Activated naive CD8-positive, alpha-beta T cell treated with anti-CD3 and anti-CD28 coated beads, Interleukin-2, amount 10 ng/mL, durations not matched to agents 7 days and 5 days (primary cell): ENCODE data around the gene IL27RA. TPM values are rescaled to one million over a fixed set of nuclear protein-coding genes. Genes with fewer than 3 reads are reported as not detected.

Experiments used
- ATAC-seq: fragments of 150-1000 bp; cut with Tn5 transposase; one replicate; pipeline ENCODE4 v1.10.0; 2021; ENCODE audit warnings: low read depth, moderate library complexity
- POLR2A ChIA-PET: fragments of 350-600 bp; sonication (Branson Sonifier 250); formaldehyde crosslinking; loops from one replicate; lab custom pipeline; 2021; ENCODE audit warnings: antibody characterized with exemption; lab: Charles Lee
- DNase-seq: peaks from one replicate; pipeline ENCODE4 v3.0.0; 2021
- H3K27ac Mint-ChIP-seq: one replicate; pipeline ENCODE4 v1.8.0; 2022; ENCODE audit warnings: mild to moderate bottlenecking, mixed read lengths
- H3K27me3 Mint-ChIP-seq: one replicate; pipeline ENCODE4 v1.8.0; 2022; ENCODE audit warnings: mild to moderate bottlenecking, moderate library complexity, mixed read lengths
- H3K36me3 Mint-ChIP-seq: one replicate; pipeline ENCODE4 v1.8.0; 2021; ENCODE audit warnings: mild to moderate bottlenecking, mixed read lengths
- H3K4me1 Mint-ChIP-seq: one replicate; pipeline ENCODE4 v1.8.0; 2021; ENCODE audit warnings: mixed read lengths
- H3K4me3 Mint-ChIP-seq: one replicate; pipeline ENCODE4 v1.8.0; 2022; ENCODE audit warnings: mild to moderate bottlenecking, moderate library complexity, mixed read lengths
- H3K9me3 Mint-ChIP-seq: one replicate; pipeline ENCODE4 v1.8.0; 2021; ENCODE audit warnings: mixed read lengths
- total RNA-seq, 2 experiments: library from RNA; stranded (reverse); gene quantifications; one replicate each; pipeline ENCODE4 v1.2.3, GENCODE V29; 2021

The IL27RA gene
- total RNA-seq, 2 experiments from 2014 or later = 41.6 to 43.8 TPM

DNA sequence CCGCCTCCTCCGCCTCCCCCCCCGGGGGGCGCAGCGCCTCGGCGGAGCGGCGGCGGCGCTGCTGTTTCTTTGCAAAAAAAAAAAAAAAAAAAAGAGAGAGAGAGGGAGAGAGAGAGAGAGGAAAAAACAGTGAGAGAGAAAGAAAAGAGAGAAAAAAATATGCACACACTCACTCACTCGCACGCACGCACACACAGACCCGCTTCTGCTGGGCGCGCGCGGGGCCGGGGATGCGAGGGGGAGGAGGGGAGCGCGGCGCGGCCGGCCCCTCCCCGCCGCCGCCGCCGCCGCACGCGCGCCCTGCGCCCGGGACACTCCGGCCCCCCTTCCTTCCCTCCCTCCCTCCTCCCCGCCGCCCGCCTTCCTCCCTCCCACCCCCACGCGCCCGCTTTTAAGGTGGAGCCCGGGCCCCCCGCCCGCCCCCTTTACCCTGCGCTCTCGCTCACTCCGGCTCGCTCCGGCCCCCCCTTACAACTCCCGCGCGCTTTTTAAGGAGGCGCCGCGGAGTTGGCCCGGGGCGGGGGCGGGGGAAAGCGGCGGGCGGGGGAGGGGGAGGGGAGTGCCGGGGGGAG is 59.0 kb downstream of the IL27RA start, which contains the start of gene SAMD1:
SAMD1 (minus strand) TSS at position 243 of the 572 bp plus-strand sequence.
- Mint-ChIP-seq H3K9me3 (peaks cover 6% of the 10 kb centered on the region), H3K4me1 (peaks cover 12% of the 10 kb centered on the region), H3K27ac (peak within 1 kb of the TSS; percentile 99), H3K36me3 (peaks cover 26% of the 10 kb centered on the region), H3K4me3 (peak within 1 kb of the TSS; percentile 100), H3K27me3 (no peaks in the 10 kb centered on the region)
- DNase-seq (peak; percentile 81), ATAC-seq (peak; percentile 48)
- POLR2A ChIA-PET = interaction anchor here (1.0 to 1.7 kb wide), 3 partner anchors 9 to 46 kb away, joined by 3 to 12 read pairs (median 9); partner anchors contain the start of gene ASF1B

DNA sequence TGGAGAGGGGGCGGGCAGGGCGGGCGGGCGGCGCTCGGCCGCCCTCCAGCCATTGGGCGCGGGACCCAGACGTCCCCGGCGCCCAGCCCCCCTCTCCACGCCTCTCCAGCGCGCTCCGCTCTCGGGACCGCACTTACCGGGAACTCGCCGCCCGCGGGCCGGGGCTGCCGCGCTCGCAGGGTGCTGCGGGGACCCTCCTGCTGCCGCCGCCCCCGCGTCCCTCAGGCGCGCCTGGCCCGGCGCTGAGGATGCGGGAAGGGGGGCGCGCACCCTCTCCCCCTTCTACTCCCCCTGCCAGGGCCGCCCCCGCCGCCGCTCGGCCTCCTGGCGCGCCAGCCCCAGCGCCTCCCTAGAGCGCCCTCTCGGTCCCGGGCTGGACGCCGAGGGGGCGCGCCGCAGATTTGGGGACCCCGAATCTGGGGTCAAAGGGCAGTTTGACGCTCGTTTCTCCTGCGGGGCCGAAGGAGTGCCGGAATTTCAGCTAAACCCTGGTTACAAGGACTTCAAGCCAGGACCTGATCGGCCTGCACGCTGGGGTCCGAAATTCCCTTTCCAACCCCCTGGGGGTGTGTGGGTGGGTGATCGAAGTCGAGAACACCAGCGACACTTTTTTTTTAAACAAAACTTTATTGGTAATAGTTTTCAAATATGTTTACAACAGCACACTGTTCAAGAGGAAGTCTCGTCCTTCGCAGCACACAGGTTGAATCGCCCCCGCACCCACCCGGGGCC is 59.7 kb downstream of the IL27RA start:
- DNase-seq = peak; percentile 86
- peaks cover 12% of the 10 kb centered on the region for H3K4me1 Mint-ChIP-seq
- POLR2A ChIA-PET = interaction anchor here (0.8 to 1.7 kb wide), 4 partner anchors 9 to 45 kb away, joined by 4 to 12 read pairs (median 5); partner anchors contain the start of genes ASF1B and PRKACA
- H3K4me3 Mint-ChIP-seq = peak overlapping the region; percentile 100
- H3K36me3 Mint-ChIP-seq = peaks cover 26% of the 10 kb centered on the region
- ATAC-seq = peak; percentile 75
- H3K9me3 Mint-ChIP-seq = peaks cover 6% of the 10 kb centered on the region
- peak overlapping the region; percentile 99 for H3K27ac Mint-ChIP-seq
- no peaks in the 10 kb centered on the region for H3K27me3 Mint-ChIP-seq

DNA sequence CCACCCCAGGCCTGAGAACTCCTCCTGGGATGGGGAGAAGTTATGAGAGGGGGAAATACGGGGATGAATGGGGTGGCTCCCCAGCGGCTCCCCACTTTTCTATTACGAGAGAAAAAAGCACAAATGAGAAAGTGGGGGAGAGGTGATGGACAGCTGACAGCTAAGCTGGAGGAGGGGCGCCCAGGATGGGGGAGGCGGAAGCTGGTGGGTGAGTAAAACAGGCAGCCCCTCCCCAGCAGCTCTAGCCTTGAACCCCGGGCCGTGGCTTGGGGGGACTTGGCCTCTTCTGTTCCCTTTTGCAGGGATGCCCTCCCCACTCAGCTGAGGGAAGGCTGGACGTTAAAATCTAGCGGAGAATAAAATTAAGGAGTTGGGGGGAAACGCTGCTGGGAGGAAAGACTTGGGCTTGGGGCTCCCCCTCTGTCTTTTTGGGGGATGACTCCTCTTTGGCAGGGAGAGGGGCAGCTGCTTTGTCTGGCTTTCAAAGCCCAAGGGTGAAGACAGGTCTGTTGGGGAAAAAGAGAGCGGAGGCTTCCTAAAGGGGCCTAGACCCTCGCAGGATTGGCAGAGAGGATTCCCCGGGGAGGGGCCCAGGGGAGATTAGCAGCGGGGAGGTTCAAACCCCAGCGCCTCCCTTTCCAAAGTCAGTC is 60.4 kb downstream of the IL27RA start:
- POLR2A ChIA-PET = interaction anchor here (0.8 to 1.7 kb wide), 5 partner anchors 10 to 45 kb away, joined by 3 to 12 read pairs (median 4); partner anchors contain the start of genes ASF1B and PRKACA
- Mint-ChIP-seq H3K4me3 (peak overlapping the region; percentile 100), H3K4me1 (peaks cover 13% of the 10 kb centered on the region), H3K9me3 (peaks cover 6% of the 10 kb centered on the region), H3K27me3 (no peaks in the 10 kb centered on the region), H3K36me3 (peaks cover 30% of the 10 kb centered on the region), H3K27ac (peak overlapping the region; percentile 99)
- ATAC-seq (peak; percentile 10), DNase-seq (peak; percentile 73)

DNA sequence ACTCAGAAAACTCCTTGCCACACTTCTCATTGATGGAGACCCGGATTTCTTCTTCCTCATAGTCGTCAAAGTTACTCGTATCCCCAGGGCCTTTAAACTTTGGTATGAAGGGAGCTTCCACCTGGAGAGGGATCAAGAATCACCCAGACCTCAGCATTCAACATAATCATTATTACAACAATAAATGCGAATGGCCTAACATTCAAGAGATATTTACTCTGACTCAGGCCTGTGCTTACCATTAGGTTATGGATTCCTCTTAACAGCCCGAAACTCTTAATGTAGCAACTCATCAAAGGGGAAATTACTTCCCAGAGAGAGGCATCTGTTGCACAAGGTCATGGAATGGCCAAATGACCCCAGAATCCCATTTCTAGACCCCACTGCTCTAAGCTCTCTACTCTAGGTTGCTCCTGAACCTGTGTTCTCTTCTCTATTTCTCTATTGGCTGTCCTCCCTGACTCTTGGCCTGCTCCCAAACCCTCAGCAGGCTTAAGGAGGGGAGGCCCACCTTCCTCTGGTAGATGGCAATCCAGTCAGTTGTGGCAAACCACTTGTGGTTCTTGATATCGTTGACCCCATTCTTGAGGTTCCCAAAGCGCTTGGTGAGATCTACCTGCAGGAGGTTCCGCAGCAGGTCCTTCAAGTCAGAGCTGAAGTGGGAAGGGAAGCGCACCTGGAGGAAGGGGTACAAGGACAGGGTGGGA is 61.7 kb downstream of the IL27RA start:
- Mint-ChIP-seq H3K9me3 (peaks cover 6% of the 10 kb centered on the region), H3K36me3 (peaks cover 31% of the 10 kb centered on the region), H3K4me1 (peaks cover 13% of the 10 kb centered on the region), H3K4me3 (peak overlapping the region; percentile 35), H3K27me3 (no peaks in the 10 kb centered on the region), H3K27ac (peak overlapping the region; percentile 54)
- POLR2A ChIA-PET = interaction anchor here (1.4 kb wide), 1 partner anchor 12 kb away, joined by 3 read pairs; no protein-coding TSS in a partner anchor
- ATAC-seq (no peak), DNase-seq (no peak)

DNA sequence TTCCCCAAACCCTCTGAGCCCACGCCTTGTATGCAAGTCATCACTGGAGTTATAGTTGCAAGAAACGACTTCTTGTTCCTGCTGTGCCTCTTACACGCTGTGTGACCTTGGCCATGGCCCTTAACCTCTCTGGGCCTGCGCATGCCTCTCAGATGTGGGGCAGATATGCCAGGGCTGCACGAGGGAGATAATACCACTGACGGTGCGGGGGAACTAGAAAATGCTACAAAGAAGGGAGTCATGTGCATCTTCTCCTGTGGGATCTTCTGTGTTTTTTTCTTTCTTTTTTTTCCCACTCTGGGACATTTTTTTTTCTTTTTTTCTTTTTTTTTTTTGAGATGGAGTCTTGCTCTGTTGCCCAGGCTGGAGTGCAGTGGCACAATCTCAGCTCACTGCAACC is 63.3 kb downstream of the IL27RA start:
- Mint-ChIP-seq H3K36me3 (peaks cover 27% of the 10 kb centered on the region), H3K4me3 (no peak overlapping the region), H3K9me3 (peaks cover 6% of the 10 kb centered on the region), H3K27me3 (no peaks in the 10 kb centered on the region), H3K27ac (no peak overlapping the region), H3K4me1 (peaks cover 10% of the 10 kb centered on the region)
- POLR2A ChIA-PET = interaction anchor here (0.7 kb wide), 1 partner anchor 13 kb away, joined by 3 read pairs; no protein-coding TSS in a partner anchor
- DNase-seq (no peak), ATAC-seq (no peak)

DNA sequence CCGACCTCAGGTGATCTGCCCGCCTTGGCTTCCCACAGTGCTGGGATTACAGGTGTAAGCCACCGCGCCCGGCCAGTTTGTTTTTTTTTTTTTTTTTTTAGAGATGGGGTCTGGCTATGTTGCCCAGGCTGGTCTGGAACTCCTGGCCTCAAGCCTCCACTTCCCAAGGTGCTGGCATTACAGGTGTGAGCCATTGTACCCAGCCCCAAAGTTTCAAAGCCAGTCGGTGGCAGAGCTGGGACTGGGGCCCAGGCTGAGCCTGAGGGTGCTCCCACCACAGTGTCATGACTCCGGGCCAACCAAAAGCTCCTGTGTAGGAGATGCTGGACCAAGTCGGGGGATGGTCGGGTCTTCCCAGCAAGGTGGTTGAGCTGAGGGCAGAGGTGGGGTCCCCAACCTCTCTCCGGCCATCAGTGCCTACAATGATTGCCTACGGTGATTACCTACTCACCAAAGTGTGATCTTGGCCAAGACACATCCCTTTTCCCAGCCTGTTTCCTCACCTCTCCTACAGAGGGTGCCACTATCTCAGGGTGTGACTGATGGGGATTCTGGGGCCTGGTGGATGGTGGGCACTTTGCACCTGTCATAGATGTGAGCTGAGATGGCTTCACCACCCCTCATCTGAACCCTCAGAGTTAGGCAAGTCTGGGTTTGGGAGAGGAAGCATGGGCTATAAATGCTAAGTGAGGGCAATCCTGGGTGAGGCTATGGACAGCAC is 64.9 kb downstream of the IL27RA start:
- Mint-ChIP-seq H3K27me3 (no peaks in the 10 kb centered on the region), H3K4me3 (no peak overlapping the region), H3K9me3 (peaks cover 6% of the 10 kb centered on the region), H3K36me3 (peaks cover 29% of the 10 kb centered on the region), H3K27ac (no peak overlapping the region), H3K4me1 (peaks cover 9% of the 10 kb centered on the region)
- DNase-seq = no peak
- POLR2A ChIA-PET = interaction anchor here (0.7 kb wide), 3 partner anchors 15 to 358 kb away, joined by 4 to 7 read pairs (median 6); no protein-coding TSS in a partner anchor
- no peak for ATAC-seq

DNA sequence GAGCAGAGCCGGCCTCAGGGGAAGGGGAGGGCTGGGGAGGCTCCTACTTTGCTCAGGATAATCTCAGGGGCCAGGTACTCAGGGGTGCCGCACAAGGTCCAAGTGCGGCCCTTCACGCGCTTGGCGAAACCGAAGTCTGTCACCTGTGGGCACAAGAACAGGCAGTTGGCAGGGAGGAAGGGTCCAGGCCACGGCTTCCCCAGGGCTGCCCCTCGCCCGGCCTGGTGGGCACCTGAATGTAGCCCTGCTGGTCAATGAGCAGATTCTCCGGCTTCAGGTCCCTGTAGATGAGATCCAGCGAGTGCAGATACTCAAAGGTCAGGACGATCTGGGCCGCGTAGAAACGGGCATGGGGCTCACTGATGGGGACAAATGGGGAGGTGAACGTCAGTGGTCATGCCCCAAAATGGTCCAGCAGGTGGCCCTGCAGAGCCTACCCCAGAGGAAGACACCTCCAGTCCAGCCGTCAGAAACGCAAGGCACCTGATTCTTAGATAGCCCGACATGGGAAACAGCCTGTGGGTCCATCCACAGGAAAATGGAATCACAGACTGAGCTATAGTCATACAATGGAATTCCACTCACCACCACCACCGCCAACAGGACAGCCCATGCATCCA is 66.1 kb downstream of the IL27RA start:
- Mint-ChIP-seq H3K9me3 (peaks cover 6% of the 10 kb centered on the region), H3K4me1 (peaks cover 2% of the 10 kb centered on the region), H3K4me3 (no peak overlapping the region), H3K27me3 (no peaks in the 10 kb centered on the region), H3K27ac (no peak overlapping the region), H3K36me3 (peaks cover 21% of the 10 kb centered on the region)
- POLR2A ChIA-PET = no interaction called here
- DNase-seq (no peak), ATAC-seq (no peak)

DNA sequence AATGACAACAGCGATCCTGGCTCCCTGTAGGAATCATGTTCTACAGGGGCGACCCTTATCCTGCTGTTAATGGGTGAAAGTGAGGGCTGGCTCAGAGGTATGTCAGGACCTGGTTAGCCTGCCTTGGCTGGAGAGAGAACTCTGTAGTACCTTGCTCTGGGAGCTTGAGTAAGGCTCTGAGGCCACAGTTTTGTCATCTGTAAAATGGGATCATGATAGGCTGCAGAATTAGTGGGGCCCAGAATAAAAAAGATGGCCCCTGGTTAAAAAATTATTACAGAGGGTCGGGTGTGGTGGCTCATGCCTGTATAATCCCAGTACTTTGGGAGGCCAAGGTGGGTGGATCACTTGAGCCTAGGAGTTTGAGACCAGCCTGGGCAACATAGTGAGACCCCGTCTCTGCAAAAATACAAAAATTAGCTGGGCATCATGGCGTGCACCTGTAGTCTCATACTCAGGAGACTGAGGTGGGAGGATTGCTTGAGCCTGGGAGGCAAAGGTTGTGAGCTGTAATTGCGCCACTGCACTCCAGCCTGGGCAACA is 69.5 kb downstream of the IL27RA start:
- Mint-ChIP-seq H3K4me1 (peaks cover 2% of the 10 kb centered on the region), H3K4me3 (no peak overlapping the region), H3K9me3 (no peaks in the 10 kb centered on the region), H3K27ac (no peak overlapping the region), H3K27me3 (no peaks in the 10 kb centered on the region), H3K36me3 (peaks cover 8% of the 10 kb centered on the region)
- ATAC-seq = no peak
- no peak for DNase-seq
- POLR2A ChIA-PET = no interaction called here

DNA sequence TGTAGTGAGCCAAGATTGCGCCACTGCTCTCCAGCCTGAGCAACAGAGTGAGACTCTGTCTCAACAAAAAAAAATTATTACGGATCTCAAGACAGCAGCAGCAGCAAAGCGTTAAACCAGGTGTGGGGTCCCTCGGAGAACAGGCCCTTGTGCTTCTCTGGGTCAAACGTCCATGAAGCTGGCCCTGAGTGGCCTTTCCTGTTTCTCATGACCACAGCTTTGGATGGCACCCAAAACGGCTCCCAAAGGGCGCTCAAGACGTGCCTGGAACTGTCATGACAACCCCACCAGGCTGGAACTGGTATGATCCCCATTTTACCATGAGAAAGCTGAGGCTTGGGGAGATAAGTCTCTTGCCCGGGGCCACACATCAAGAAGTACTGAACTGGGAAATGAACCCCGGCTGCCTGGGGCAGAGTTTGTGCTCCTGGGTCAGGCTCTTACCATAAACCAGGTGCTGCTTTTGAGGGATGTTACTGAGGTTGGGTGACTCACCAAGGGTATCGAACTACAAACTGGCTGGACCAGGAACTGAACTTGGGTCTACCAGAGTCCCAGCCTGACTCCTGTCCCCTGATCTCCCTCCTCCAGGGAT is 70.6 kb downstream of the IL27RA start:
- ATAC-seq = no peak
- no peaks in the 10 kb centered on the region for H3K4me1 Mint-ChIP-seq
- DNase-seq = no peak
- POLR2A ChIA-PET = no interaction called here
- H3K36me3 Mint-ChIP-seq = peaks cover 3% of the 10 kb centered on the region
- no peak overlapping the region for H3K27ac Mint-ChIP-seq
- no peaks in the 10 kb centered on the region for H3K9me3 Mint-ChIP-seq
- no peaks in the 10 kb centered on the region for H3K27me3 Mint-ChIP-seq
- H3K4me3 Mint-ChIP-seq = no peak overlapping the region

DNA sequence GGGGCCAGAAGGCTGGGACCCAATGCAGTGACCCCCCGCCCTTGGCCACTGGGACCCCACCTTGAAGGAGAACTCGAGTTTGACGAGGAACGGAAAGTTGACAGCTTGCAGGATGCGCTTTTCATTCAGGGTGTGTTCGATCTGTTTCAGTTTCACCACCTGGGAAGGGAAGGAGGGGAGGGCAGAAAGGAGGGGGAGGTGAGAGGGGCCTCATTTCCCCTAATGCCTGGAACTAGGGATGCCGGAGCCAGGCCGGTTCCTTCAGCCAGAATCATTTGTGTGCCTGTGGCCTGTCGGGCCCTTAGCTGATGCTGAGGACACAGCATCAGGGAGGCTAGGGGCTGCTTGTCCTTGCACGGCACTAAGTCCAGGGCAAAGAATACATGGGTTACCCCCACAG is 71.2 kb downstream of the IL27RA start:
- no peak overlapping the region for H3K4me3 Mint-ChIP-seq
- no peak for ATAC-seq
- H3K27me3 Mint-ChIP-seq = no peaks in the 10 kb centered on the region
- POLR2A ChIA-PET = interaction anchor here (1.0 kb wide), 1 partner anchor 223 kb away, joined by 3 read pairs; no protein-coding TSS in a partner anchor
- no peaks in the 10 kb centered on the region for H3K9me3 Mint-ChIP-seq
- H3K27ac Mint-ChIP-seq = no peak overlapping the region
- no peak for DNase-seq
- no peaks in the 10 kb centered on the region for H3K4me1 Mint-ChIP-seq
- H3K36me3 Mint-ChIP-seq = peaks cover 3% of the 10 kb centered on the region
